Endothelial cell of umbilical vein (primary cell): ENCODE results near the gene MRPL27. TPM values are rescaled to one million over a fixed set of nuclear protein-coding genes. Genes with fewer than 3 reads are reported as not detected.
A peak's percentile ranks its signal among the peaks of the same experiment; 100 is the strongest.

Source experiments
- BruUV-seq: library from RNA; stranded (reverse); fragments of 400-500 nt; replicated peaks from 2 replicates; lab custom pipeline; 2021; lab: Mats Ljungman, UMichigan
- CTCF ChIA-PET: fragments of 300-600, 350-600 bp; sonication (Branson Sonifier 250); formaldehyde crosslinking; loops from one replicate; lab custom pipeline; 2021; ENCODE audit warnings: antibody characterized with exemption, inconsistent platforms; lab: Charles Lee
- POLR2A ChIA-PET: fragments of 300-600, 350-600 bp; sonication (Branson Sonifier 250); formaldehyde crosslinking; loops from one replicate; lab custom pipeline; 2021; ENCODE audit warnings: antibody characterized with exemption, inconsistent platforms; lab: Charles Lee
- DNase-seq: peaks from one replicate; pipeline ENCODE4 v3.0.0-alpha.2; 2011; ENCODE audit warnings: low read depth, low spot score
- FAIRE-seq: peaks from 2 replicates; lab custom pipeline; 2011; peaks lifted over from hg19 to GRCh38; lab: Jason Lieb, UNC
- H2AFZ ChIP-seq: 2 replicates; pipeline ENCODE4 v1.6.0; 2012; ENCODE audit warnings: low read depth, low read length, control low read depth, inconsistent platforms
- H3K27ac ChIP-seq: 2 replicates; pipeline ENCODE4 v1.5.1; 2011; ENCODE audit warnings: low read depth, mild to moderate bottlenecking, control low read depth, low read length, moderate library complexity; ENCODE audit not compliant: insufficient read depth
- H3K27me3 ChIP-seq, 2 experiments: 2 replicates each; pipeline versions ENCODE4 v1.6.0 to v1.6.1; 2011; ENCODE audit warnings: low read length in 2 of 2, mixed read lengths in 1 of 2; ENCODE audit not compliant: control insufficient read depth in 2 of 2, insufficient read depth in 2 of 2
- H3K36me3 ChIP-seq, 2 experiments: 2 replicates in 1 of 2; 3 replicates in 1 of 2; pipeline ENCODE4 v1.5.1; 2011; ENCODE audit warnings: low read length in 2 of 2, mild to moderate bottlenecking in 1 of 2, moderate library complexity in 1 of 2; ENCODE audit not compliant: control insufficient read depth in 2 of 2, insufficient read depth in 2 of 2; ENCODE audit errors: extremely low read depth in 1 of 2
- H3K4me1 ChIP-seq: 3 replicates; pipeline ENCODE4 v1.5.1; 2011; ENCODE audit warnings: mild to moderate bottlenecking, low read length; ENCODE audit not compliant: control insufficient read depth, insufficient read depth; ENCODE audit errors: extremely low read depth
- H3K4me2 ChIP-seq: 2 replicates; pipeline ENCODE4 v1.6.1; 2011; ENCODE audit warnings: low read length, control low read depth, mixed read lengths; ENCODE audit not compliant: insufficient read depth
- H3K4me3 ChIP-seq, 3 experiments: fragments of 200-600 bp in 1 of 3; sonication (generic), shearing (Covaris generic) in 1 of 3; replicated peaks in 1 of 3; 2 replicates each; pipeline ENCODE4 v1.5.1; 2011 to 2016; ENCODE audit warnings: control low read depth in 3 of 3, low read length in 3 of 3, mild to moderate bottlenecking in 2 of 3, inconsistent platforms in 1 of 3, low read depth in 1 of 3, moderate library complexity in 1 of 3; ENCODE audit not compliant: insufficient read depth in 1 of 3
- H3K79me2 ChIP-seq: 2 replicates; pipeline ENCODE4 v1.6.0; 2012; ENCODE audit warnings: low read length, inconsistent platforms; ENCODE audit not compliant: control insufficient read depth, insufficient read depth
- H3K9ac ChIP-seq: replicated peaks from 2 replicates; pipeline ENCODE3; 2011; ENCODE audit warnings: low read length, control low read depth; ENCODE audit not compliant: insufficient read depth; ENCODE audit errors: extremely low read depth
- H3K9me1 ChIP-seq: replicated peaks from 3 replicates; pipeline ENCODE4 v1.6.0; 2011; ENCODE audit warnings: mild to moderate bottlenecking, low read length; ENCODE audit not compliant: control insufficient read depth, insufficient read depth; ENCODE audit errors: extremely low read depth
- H3K9me3 ChIP-seq: replicated peaks from 2 replicates; pipeline ENCODE4 v1.5.1; 2012; ENCODE audit warnings: low read length, inconsistent platforms; ENCODE audit not compliant: control insufficient read depth, insufficient read depth
- H4K20me1 ChIP-seq: replicated peaks from 2 replicates; pipeline ENCODE3; 2011; ENCODE audit warnings: mild to moderate bottlenecking, low read length; ENCODE audit not compliant: control insufficient read depth, insufficient read depth; ENCODE audit errors: extremely low read depth
- EZH2 ChIP-seq: IDR thresholded peaks from 2 replicates; pipeline ENCODE4 v1.6.1; 2012; ENCODE audit warnings: borderline replicate concordance, low read depth, mild to moderate bottlenecking, moderate library complexity, low read length, inconsistent platforms; ENCODE audit not compliant: severe bottlenecking
- FOS ChIP-seq: IDR thresholded peaks from 2 replicates; pipeline ENCODE4 v1.6.1; 2011; ENCODE audit warnings: mild to moderate bottlenecking, low read length, moderate library complexity, borderline replicate concordance; ENCODE audit not compliant: insufficient read depth
- GATA2 ChIP-seq: IDR thresholded peaks from 2 replicates; pipeline ENCODE4 v1.7.0; 2011; ENCODE audit warnings: low read depth, mild to moderate bottlenecking, moderate library complexity, mixed read lengths, low read length; ENCODE audit not compliant: insufficient read length, insufficient read depth
- JUN ChIP-seq: IDR thresholded peaks from 2 replicates; pipeline ENCODE4 v1.6.1; 2011; ENCODE audit warnings: borderline replicate concordance, low read depth; ENCODE audit not compliant: insufficient read length, insufficient read depth
- MYC ChIP-seq: IDR thresholded peaks from one replicate; pipeline ENCODE4 v1.6.1; 2011; ENCODE audit warnings: mild to moderate bottlenecking, low read depth, low read length
- POLR2A ChIP-seq: IDR thresholded peaks from 2 replicates; pipeline ENCODE4 v1.6.1; 2012; ENCODE audit warnings: low read depth, mild to moderate bottlenecking, control low read depth, low read length
- POLR2AphosphoS5 ChIP-seq: IDR thresholded peaks from 2 replicates; pipeline ENCODE4 v1.6.1; 2012; ENCODE audit warnings: low read depth, mild to moderate bottlenecking, control low read depth, low read length, moderate library complexity; ENCODE audit not compliant: insufficient read depth
- dilution Hi-C: fragments of 300-500 bp; cut with MboI; formaldehyde crosslinking; loops from one replicate; pipeline ENCODE4 v1.15.0; 2019; ENCODE audit warnings: low sequenced_read_pairs; ENCODE audit not compliant: extremely low pct_ligation_motif_present
- intact Hi-C: fragments of 100-400 bp; cut with micrococcal nuclease; formaldehyde crosslinking; loops from one replicate; pipeline ENCODE4 v1.10.0; 2022
- polyA plus RNA-seq, 4 experiments: library from polyadenylated mRNA; depleted of rRNA in 3 of 4; stranded (reverse) in 3 of 4; unstranded in 1 of 4; fragments of >200 nt; gene quantifications; 2 replicates each; pipeline versions ENCODE4 v1.2.1 to v1.2.3, GENCODE V29; 2011 to 2012; ENCODE audit warnings: missing spikeins in 1 of 4
- total RNA-seq: library from RNA; stranded (reverse); gene quantifications from 2 replicates; pipeline ENCODE4 v1.2.3, GENCODE V29; 2021

The MRPL27 gene
- total and polyA plus RNA-seq, 2 donors (not counting 3 experiments of a cell fraction or from before 2014, with no cell fraction given), result 76.2 to 158 TPM

DNA sequence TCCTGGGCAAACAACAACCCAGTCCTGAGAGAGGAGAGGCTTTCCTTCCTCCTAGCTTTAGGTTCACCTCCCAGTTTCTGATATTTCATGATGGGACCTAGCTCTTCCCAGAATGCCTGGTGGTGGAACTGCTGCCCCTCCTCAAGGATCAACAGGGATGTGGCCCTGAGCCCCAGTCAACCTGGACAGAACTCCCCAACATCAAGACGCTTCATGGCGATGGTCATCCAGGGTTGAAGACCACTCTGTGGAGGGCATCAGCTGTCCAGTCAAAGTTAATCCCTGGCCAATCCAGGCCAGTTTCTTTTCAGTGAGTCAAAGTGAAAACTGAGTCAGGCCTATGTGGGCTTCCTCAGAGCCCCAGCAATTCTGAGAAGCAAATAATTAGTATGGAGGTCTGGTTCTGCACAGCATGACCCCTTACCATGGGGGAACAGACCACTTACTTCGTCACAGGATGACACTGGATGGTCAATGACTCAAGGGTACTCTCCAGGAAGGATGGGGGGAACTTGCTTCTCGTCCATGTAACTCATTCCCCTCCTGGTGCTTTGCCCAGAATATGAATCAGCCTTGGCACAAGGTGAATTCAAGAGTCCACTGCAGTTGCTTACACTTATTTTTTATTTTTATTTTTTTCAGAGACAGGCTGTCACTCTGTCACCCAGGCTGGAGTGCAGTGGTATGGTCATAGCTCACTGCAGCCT is 41.7 kb downstream of the MRPL27 start:
- no peaks in the 10 kb centered on the region for H3K9me3 ChIP-seq
- no peak overlapping the region for H3K9ac ChIP-seq
- FAIRE-seq (no peak), DNase-seq (no peak)
- H3K36me3 ChIP-seq, result no peaks in the 10 kb centered on the region
- H4K20me1 ChIP-seq, result no peaks in the 10 kb centered on the region
- H3K4me2 ChIP-seq, result no peak overlapping the region
- no peaks in the 10 kb centered on the region for H3K79me2 ChIP-seq
- H3K4me1 ChIP-seq, result no peaks in the 10 kb centered on the region
- POLR2A ChIA-PET, result no interaction called here
- no TSS peak for BruUV-seq
- TF ChIP-seq FOS, result peak; percentile 27
- no peak for TF ChIP-seq GATA2
- H2AFZ ChIP-seq, result no peak overlapping the region
- CTCF ChIA-PET, result interaction anchor here (0.8 to 0.9 kb wide), 2 partner anchors 15 to 131 kb away, joined by 3 to 5 read pairs; partner anchors contain the start of gene XYLT2
- dilution Hi-C loops (no loop called here), intact Hi-C loops (no loop called here)
- peaks cover 9 to 11% of the 10 kb centered on the region in 2 experiments for H3K27me3 ChIP-seq
- no peaks in the 10 kb centered on the region for H3K9me1 ChIP-seq
- H3K4me3 ChIP-seq, result no peak overlapping the region
- H3K27ac ChIP-seq, result no peak overlapping the region

DNA sequence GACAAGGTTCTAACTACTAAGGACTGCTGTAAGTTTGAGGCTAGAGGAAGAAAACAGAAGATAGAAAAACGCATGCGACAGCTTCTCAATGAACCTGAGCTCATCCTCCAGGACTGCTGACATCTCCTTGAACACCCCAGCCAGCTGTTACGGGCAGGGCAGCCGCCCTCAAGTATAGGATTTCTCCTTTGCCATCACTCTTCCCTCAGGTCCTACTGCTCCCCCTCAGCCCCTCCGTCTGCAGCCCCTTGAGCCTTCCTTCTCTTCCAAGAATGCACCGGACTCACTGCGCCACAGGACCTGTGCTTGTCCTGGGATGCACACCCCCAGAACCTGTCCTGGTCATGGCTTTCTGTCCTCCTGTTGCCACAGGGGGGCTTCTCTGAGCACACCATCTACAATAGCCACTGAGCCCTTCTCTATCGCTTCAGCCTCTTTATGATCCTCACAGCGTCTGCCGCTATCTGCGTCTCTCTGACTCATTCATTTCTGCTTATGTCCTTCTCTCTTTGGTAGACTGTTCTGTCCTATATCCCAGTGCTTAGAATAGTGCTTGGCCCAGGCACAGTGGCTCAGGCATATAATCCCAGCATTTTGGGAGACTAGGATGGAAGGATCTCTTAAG is 42.7 kb downstream of the MRPL27 start:
- H3K36me3 ChIP-seq, result no peaks in the 10 kb centered on the region
- intact Hi-C loops (no loop called here), dilution Hi-C loops (no loop called here)
- DNase-seq, result no peak
- no peaks in the 10 kb centered on the region for H3K79me2 ChIP-seq
- no peak for TF ChIP-seq MYC
- no peak for TF ChIP-seq POLR2AphosphoS5
- no peak for TF ChIP-seq JUN
- no peak for TF ChIP-seq POLR2A
- no peak for TF ChIP-seq FOS
- TF ChIP-seq EZH2, result no peak
- TF ChIP-seq GATA2, result no peak
- no peaks in the 10 kb centered on the region for H3K9me1 ChIP-seq
- FAIRE-seq, result no peak
- H2AFZ ChIP-seq, result no peak overlapping the region
- H3K9ac ChIP-seq, result no peak overlapping the region
- H3K4me1 ChIP-seq, result no peaks in the 10 kb centered on the region
- no TSS peak for BruUV-seq
- ChIA-PET CTCF (interaction anchor here (0.8 to 0.9 kb wide), 2 partner anchors 16 to 130 kb away, joined by 3 to 5 read pairs; partner anchors contain the start of gene XYLT2), POLR2A (no interaction called here)
- no peak overlapping the region for H3K27ac ChIP-seq
- no peak overlapping the region for H3K4me2 ChIP-seq
- no peak overlapping the region for H3K4me3 ChIP-seq
- no peaks in the 10 kb centered on the region for H3K9me3 ChIP-seq
- H4K20me1 ChIP-seq, result no peaks in the 10 kb centered on the region
- H3K27me3 ChIP-seq, result peaks cover 9 to 11% of the 10 kb centered on the region in 2 experiments
